GM12878 (cell line): Measurements from ENCODE around the gene NUDT3. TPM values are rescaled to one million over a fixed set of nuclear protein-coding genes. Genes with fewer than 3 reads are reported as not detected.

Experiments used
- ATAC-seq: fragments of 200-7000 bp; cut with Tn5 transposase; 3 replicates; pipeline ENCODE4 v1.9.1; 2020; ENCODE audit warnings: mild to moderate bottlenecking, moderate library complexity
- BruUV-seq: library from RNA; stranded (reverse); fragments of 400-500 nt; replicated peaks from 2 replicates; lab custom pipeline; 2021; lab: Mats Ljungman, UMichigan
- CTCF ChIA-PET: fragments of 300-600 bp; sonication (Branson Sonifier 250); formaldehyde crosslinking; extraction: SDS; loops from one replicate; lab custom pipeline; 2021; ENCODE audit warnings: inconsistent platforms; lab: Yijun Ruan, JAX
- POLR2A ChIA-PET: fragments of 350-600 bp; formaldehyde crosslinking; extraction: SDS; loops from one replicate; lab custom pipeline; 2021; ENCODE audit warnings: inconsistent platforms; lab: Charles Lee
- RAD21 ChIA-PET: fragments of 300-600 bp; sonication (Branson Sonifier 250); formaldehyde crosslinking; loops from one replicate; lab custom pipeline; 2023; ENCODE audit warnings: antibody characterized with exemption; ENCODE audit not compliant: unreplicated experiment; lab: Charles Lee
- SMC1A ChIA-PET: fragments of 300-600 bp; sonication (Branson Sonifier 250); formaldehyde crosslinking; loops from one replicate; lab custom pipeline; 2023; ENCODE audit not compliant: unreplicated experiment, uncharacterized antibody; lab: Charles Lee
- DNase-seq: peaks from one replicate; pipeline ENCODE4 v3.0.0-alpha.2; 2011; ENCODE audit warnings: low read depth, low spot score
- FAIRE-seq: peaks from 3 replicates; lab custom pipeline; 2011; peaks lifted over from hg19 to GRCh38; lab: Jason Lieb, UNC
- H2AFZ ChIP-seq: 2 replicates; pipeline ENCODE4 v1.6.0; 2011; ENCODE audit warnings: low read depth, low read length, control low read depth; ENCODE audit not compliant: control insufficient read depth
- H3K27ac ChIP-seq: 2 replicates; pipeline ENCODE4 v1.5.1; 2011; ENCODE audit warnings: control low read depth; ENCODE audit not compliant: control insufficient read depth, insufficient read depth
- H3K27me3 ChIP-seq, 2 experiments: replicated peaks in 1 of 2; 2 replicates each; pipeline versions ENCODE4 v1.6.0 to v1.6.1; 2011; ENCODE audit warnings: low read length in 1 of 2; ENCODE audit not compliant: control insufficient read depth in 2 of 2, insufficient read depth in 2 of 2
- H3K36me3 ChIP-seq, 2 experiments: 2 replicates each; pipeline ENCODE4 v1.5.1; 2011; ENCODE audit warnings: low read length in 1 of 2; ENCODE audit not compliant: control insufficient read depth in 2 of 2, insufficient read depth in 2 of 2
- H3K4me1 ChIP-seq: 2 replicates; pipeline ENCODE4 v1.6.1; 2011; ENCODE audit warnings: mild to moderate bottlenecking, low read length, moderate library complexity, mixed read lengths; ENCODE audit not compliant: control insufficient read depth, insufficient read depth
- H3K4me2 ChIP-seq: 2 replicates; pipeline ENCODE4 v1.6.0; 2011; ENCODE audit warnings: control low read depth; ENCODE audit not compliant: control insufficient read depth, insufficient read depth
- H3K4me3 ChIP-seq: fragments of 200-600 bp; sonication (generic); 2 replicates; pipeline ENCODE4 v1.5.1; 2016
- H3K79me2 ChIP-seq: 2 replicates; pipeline ENCODE4 v1.6.0; 2011; ENCODE audit warnings: low read length; ENCODE audit not compliant: control insufficient read depth, insufficient read depth
- H3K9ac ChIP-seq: 2 replicates; pipeline ENCODE4 v1.8.0; 2011; ENCODE audit warnings: low read length, control low read depth, mixed read lengths; ENCODE audit not compliant: control insufficient read depth, insufficient read depth
- H3K9me3 ChIP-seq: replicated peaks from 3 replicates; pipeline ENCODE4 v1.5.1; 2011; ENCODE audit warnings: mild to moderate bottlenecking, low read length; ENCODE audit not compliant: control insufficient read depth, insufficient read depth
- H4K20me1 ChIP-seq: 2 replicates; pipeline ENCODE4 v1.6.0; 2011; ENCODE audit not compliant: control insufficient read depth, insufficient read depth
- CHD4 ChIP-seq: fragments of 200-600 bp; sonication (generic); IDR thresholded peaks from 2 replicates; pipeline ENCODE4 v1.6.1; 2016; ENCODE audit warnings: mild to moderate bottlenecking
- DPF2 ChIP-seq: fragments of 450-650 bp; IDR thresholded peaks from 2 replicates; pipeline ENCODE4 v1.6.1; 2017; ENCODE audit warnings: mild to moderate bottlenecking
- EED ChIP-seq: sonication (generic); IDR thresholded peaks from 2 replicates; pipeline ENCODE4 v1.6.1; 2016; ENCODE audit warnings: antibody characterized with exemption, low read depth
- IKZF1 ChIP-seq: fragments of 450-650 bp; conservative IDR thresholded peaks from 2 replicates; pipeline ENCODE4 v1.6.1; 2017; ENCODE audit warnings: antibody characterized with exemption, mild to moderate bottlenecking
- MTA2 ChIP-seq: fragments of 450-650 bp; IDR thresholded peaks from 2 replicates; pipeline ENCODE4 v1.6.1; 2016; ENCODE audit warnings: low read depth, mild to moderate bottlenecking, moderate library complexity
- NR2C1 ChIP-seq: fragments of 450-650 bp; IDR thresholded peaks from 2 replicates; pipeline ENCODE4 v1.6.1; 2017; ENCODE audit warnings: antibody characterized with exemption, mild to moderate bottlenecking, moderate library complexity
- PAX5 ChIP-seq: IDR thresholded peaks from 2 replicates; pipeline ENCODE4 v1.6.1; 2011; ENCODE audit warnings: low read depth, low read length, borderline replicate concordance
- POU2F2 ChIP-seq: IDR thresholded peaks from 3 replicates; pipeline ENCODE4 v1.6.1; 2011; ENCODE audit warnings: low read depth, mild to moderate bottlenecking, low read length, borderline replicate concordance
- RFX5 ChIP-seq: IDR thresholded peaks from 2 replicates; pipeline ENCODE4 v1.6.1; 2011; ENCODE audit warnings: low read depth, low read length, improper control_type of control experiment
- SMC3 ChIP-seq: IDR thresholded peaks from 2 replicates; pipeline ENCODE4 v1.6.1; 2011; ENCODE audit warnings: low read length, improper control_type of control experiment, borderline replicate concordance
- SPI1 ChIP-seq: IDR thresholded peaks from 2 replicates; pipeline ENCODE4 v1.6.1; 2011; ENCODE audit warnings: low read depth, mild to moderate bottlenecking, low read length, moderate library complexity, borderline replicate concordance; ENCODE audit not compliant: insufficient read depth
- STAT1 ChIP-seq: fragments of 450-650 bp; conservative IDR thresholded peaks from 2 replicates; pipeline ENCODE4 v1.6.1; 2014; ENCODE audit warnings: antibody characterized with exemption, mild to moderate bottlenecking
- TBL1XR1 ChIP-seq: IDR thresholded peaks from 2 replicates; pipeline ENCODE4 v1.6.1; 2012; ENCODE audit warnings: low read depth, low read length, improper control_type of control experiment
- ZNF207 ChIP-seq: fragments of 450-650 bp; IDR thresholded peaks from 2 replicates; pipeline ENCODE4 v1.6.1; 2014; ENCODE audit warnings: antibody characterized with exemption, mild to moderate bottlenecking, borderline replicate concordance
- ZZZ3 ChIP-seq: IDR thresholded peaks from 2 replicates; pipeline ENCODE4 v1.6.1; 2011; ENCODE audit warnings: low read depth; ENCODE audit not compliant: control insufficient read depth, insufficient read length
- WGBS: methylation state at CpG from one replicate; pipeline ENCODE4 v1.1.6; 2016; ENCODE audit warnings: low lambda C conversion rate; ENCODE audit not compliant: insufficient replicate concordance, insufficient coverage; ENCODE audit errors: missing lambda C conversion rate; 5-methylcytosine and 5-hydroxymethylcytosine counted together
- in situ Hi-C: fragments of 300-500 bp; cut with MboI; formaldehyde crosslinking; loops from 9 replicates; pipeline ENCODE4 v1.14.3; 2018; ENCODE audit warnings: mixed read lengths
- intact Hi-C: fragments of 100-400 bp; cut with micrococcal nuclease; formaldehyde crosslinking; loops from one replicate; pipeline ENCODE4 v1.14.2; 2022; ENCODE audit not compliant: unreplicated experiment
- polyA plus RNA-seq, 11 experiments: library from polyadenylated mRNA; depleted of rRNA in 4 of 11; unstranded in 6 of 11; stranded (reverse) in 5 of 11; fragments of >200 nt; fragmentation: Nextera tagmentation in 4 of 11; fragmentation: Illumina TruSeq in 1 of 11; extraction: Ambion mirVana in 4 of 11; extraction: Trizol in 1 of 11; gene quantifications; 1 replicate in 1 of 11; 2 replicates in 10 of 11; pipeline versions ENCODE4 v1.2.1 to v1.2.3, GENCODE V29; 2011 to 2016; ENCODE audit warnings: inconsistent platforms in 2 of 11, missing spikeins in 2 of 11, low read depth in 1 of 11
- total RNA-seq, 4 experiments: library from RNA; depleted of rRNA in 3 of 4; stranded (reverse); fragments of >200 nt in 3 of 4; fragmentation: Illumina TruSeq in 1 of 4; extraction: Trizol in 1 of 4; gene quantifications; 2 replicates each; pipeline versions ENCODE4 v1.2.1 to v1.2.3, GENCODE V29; 2013 to 2021

NUDT3 gene
- total and polyA plus RNA-seq, 10 of the 15 experiments (the other 5 are each of a cell fraction or from before 2014, with no cell fraction given): 2.4 to 32.3 (median 25.5) TPM

- no peak overlapping the region for H2AFZ ChIP-seq
- DNase-seq: no peak
- H3K36me3 ChIP-seq: peaks cover 2 to 3% of the 10 kb centered on the region in 2 experiments; a peak in 2 of 4 replicates
- TF ChIP-seq PAX5: peak; percentile 63; the same call in 1 of the 2 replicates
- TF ChIP-seq ZZZ3: no peak
- TF ChIP-seq, all 136 proteins: peak for 1
- FAIRE-seq: no peak
- ChIA-PET POLR2A (interaction anchor here (1.2 to 1.4 kb wide), 3 partner anchors 8 to 33 kb away, joined by 3 to 6 read pairs (median 5); no protein-coding TSS in a partner anchor), SMC1A (interaction anchor here (0.9 to 2.8 kb wide), 8 partner anchors 9 to 38 kb away, joined by 3 to 22 read pairs (median 6); no protein-coding TSS in a partner anchor), CTCF (interaction anchor here (1.1 to 1.8 kb wide), 3 partner anchors 13 to 84 kb away, joined by 4 to 8 read pairs (median 5); no protein-coding TSS in a partner anchor), RAD21 (interaction anchor here (1.4 to 2.0 kb wide), 4 partner anchors 13 to 38 kb away, joined by 3 to 13 read pairs (median 4); no protein-coding TSS in a partner anchor)
- H3K27ac ChIP-seq: no peak overlapping the region
- H3K9me3 ChIP-seq: no peaks in the 10 kb centered on the region
- H3K79me2 ChIP-seq: peaks cover 6% of the 10 kb centered on the region
- ATAC-seq: no peak
- WGBS: 11% methylated on average over 6 of the region's 6 CpGs
- no TSS peak for BruUV-seq
- H3K4me3 ChIP-seq: no peak overlapping the region
- H4K20me1 ChIP-seq: no peaks in the 10 kb centered on the region
- H3K27me3 ChIP-seq: no peaks in the 10 kb centered on the region
- intact Hi-C loops (no loop called here), in situ Hi-C loops (no loop called here)
- H3K4me1 ChIP-seq: peaks cover 30% of the 10 kb centered on the region
- no peak overlapping the region for H3K4me2 ChIP-seq
- H3K9ac ChIP-seq: no peak overlapping the region
These were observed 58.6 kb downstream of the NUDT3 start for GRCh38 chr6:34333858-34334257.

GRCh38 chr6:34332251-34333198 is 59.9 kb downstream of the NUDT3 start:
- Histone ChIP-seq H3K4me1 (peaks cover 26% of the 10 kb centered on the region), H4K20me1 (no peaks in the 10 kb centered on the region), H2AFZ (no peak overlapping the region; the same call in 1 of the 2 replicates), H3K27me3 (no peaks in the 10 kb centered on the region), H3K9me3 (no peaks in the 10 kb centered on the region), H3K79me2 (peaks cover 2% of the 10 kb centered on the region), H3K4me2 (peak overlapping the region; percentile 71), H3K4me3 (no peak overlapping the region), H3K9ac (peak overlapping the region; percentile 4; the same call in 1 of the 2 replicates), H3K36me3 (peaks cover 0 to 2% of the 10 kb centered on the region in 2 experiments; a peak in 2 of 4 replicates), H3K27ac (peak overlapping the region; percentile 65)
- ChIA-PET SMC1A (interaction anchor here (0.9 to 2.8 kb wide), 15 partner anchors 9 to 127 kb away, joined by 3 to 22 read pairs (median 4); partner anchors contain the start of gene SMIM29), CTCF (interaction anchor here (0.9 to 2.0 kb wide), 6 partner anchors 11 to 83 kb away, joined by 3 to 11 read pairs (median 5); no protein-coding TSS in a partner anchor), POLR2A (interaction anchor here (0.6 to 1.5 kb wide), 6 partner anchors 10 to 32 kb away, joined by 3 to 7 read pairs (median 4); no protein-coding TSS in a partner anchor), RAD21 (interaction anchor here (0.6 to 2.0 kb wide), 15 partner anchors 9 to 137 kb away, joined by 3 to 13 read pairs (median 3); no protein-coding TSS in a partner anchor)
- in situ Hi-C loops (no loop called here), intact Hi-C loops (no loop called here)
- ATAC-seq (peak; percentile 81), FAIRE-seq (no peak), DNase-seq (no peak)
- no TSS peak for BruUV-seq
- WGBS: 5% methylated on average over 6 of the region's 6 CpGs
- no peak; the same call in 1 of the 2 replicates for TF ChIP-seq EED
- TF ChIP-seq MTA2: 0 out of 2 replicates have a peak, but pooled peaks have one; percentile 14
- TF ChIP-seq STAT1: no peak
- TF ChIP-seq RFX5: no peak
- no peak for TF ChIP-seq TBL1XR1
- no peak for TF ChIP-seq CHD4
- TF ChIP-seq SMC3: no peak
- TF ChIP-seq ZNF207: no peak
- TF ChIP-seq DPF2: no peak
- TF ChIP-seq SPI1: peak; percentile 71; the same call in 1 of the 2 replicates
- no peak for TF ChIP-seq POU2F2
- TF ChIP-seq NR2C1: 0 out of 2 replicates have a peak, but pooled peaks have one; percentile 8
- peak; percentile 71 for TF ChIP-seq IKZF1
